ENCODE data around the gene PFDN2. TPM values are rescaled to one million over a fixed set of nuclear protein-coding genes. Genes with fewer than 3 reads are reported as not detected.

PFDN2 gene
- total RNA-seq, 1 experiment from 2014 or later = 129 TPM

GRCh38 chr1:161145832-161146231 is 28.0 kb upstream of the PFDN2 start:
- DNase-seq = no peak
- H3K9me3 Mint-ChIP-seq (ENCODE audit: low read depth, unreplicated experiment) = no peaks in the 10 kb centered on the region
- TF ChIP-seq CTCF (IDR thresholded peaks at IDR 0.05; ENCODE audit: unreplicated experiment) = no peak
- no peaks in the 10 kb centered on the region for H3K36me3 Mint-ChIP-seq (ENCODE audit: insufficient read depth, unreplicated experiment)
- no peak overlapping the region for H3K4me3 Mint-ChIP-seq (ENCODE audit: low read depth, unreplicated experiment)
- no peaks in the 10 kb centered on the region for H3K27me3 Mint-ChIP-seq (ENCODE audit: unreplicated experiment)
- no peaks in the 10 kb centered on the region for H3K4me1 Mint-ChIP-seq (ENCODE audit: low read depth, unreplicated experiment)
- BruUV-seq (replicated peaks) = no TSS peak
- intact Hi-C loops (cut with micrococcal nuclease; ENCODE audit: unreplicated experiment) = no loop called here
- CTCF ChIA-PET = interaction anchor here (0.5 to 0.7 kb wide), 3 partner anchors 13 to 240 kb away, joined by 3 to 5 read pairs (median 5); no protein-coding TSS in a partner anchor
- H3K27ac Mint-ChIP-seq (ENCODE audit: unreplicated experiment) = no peak overlapping the region

DNA sequence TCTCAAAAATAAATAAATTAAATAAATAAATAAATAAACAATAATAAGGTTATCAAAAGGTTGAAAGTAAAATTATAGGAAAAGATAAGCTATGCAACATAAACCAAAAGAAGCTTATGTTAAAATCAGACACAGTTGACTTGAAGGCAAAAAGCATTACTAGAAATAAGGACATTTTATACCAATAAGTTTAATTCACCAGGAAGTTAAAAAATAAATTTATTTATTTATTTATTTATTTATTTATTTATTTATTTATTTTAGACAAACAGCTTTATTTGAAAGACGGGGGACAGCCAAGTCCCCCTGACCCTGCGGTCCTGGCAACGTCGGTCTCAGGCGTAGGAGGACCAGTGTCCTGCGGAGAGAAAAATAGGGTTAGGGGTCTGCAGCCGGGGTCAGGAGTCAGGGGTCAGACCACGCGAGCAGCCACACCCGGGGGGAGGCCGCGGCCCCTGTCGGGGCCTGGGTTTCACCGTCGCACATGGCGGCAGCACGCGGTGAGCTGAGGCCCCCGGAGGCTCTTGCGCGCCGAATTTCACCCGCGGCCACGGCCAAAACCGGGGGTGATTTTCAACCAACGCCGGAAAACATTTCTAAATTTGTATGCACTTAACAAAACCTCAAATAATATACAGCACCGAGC is 23.0 kb upstream of the PFDN2 start:
- DNase-seq = no peak
- CTCF ChIA-PET = interaction anchor here (0.6 to 1.1 kb wide), 3 partner anchors 8 to 67 kb away, joined by 3 to 5 read pairs (median 3); partner anchors contain the start of gene USP21
- intact Hi-C loops (cut with micrococcal nuclease; ENCODE audit: unreplicated experiment) = no loop called here
- Mint-ChIP-seq H3K9me3 (ENCODE audit: low read depth, unreplicated experiment) (no peaks in the 10 kb centered on the region), H3K4me3 (ENCODE audit: low read depth, unreplicated experiment) (no peak overlapping the region), H3K27ac (ENCODE audit: unreplicated experiment) (no peak overlapping the region), H3K4me1 (ENCODE audit: low read depth, unreplicated experiment) (peaks cover 9% of the 10 kb centered on the region), H3K36me3 (ENCODE audit: insufficient read depth, unreplicated experiment) (no peaks in the 10 kb centered on the region), H3K27me3 (ENCODE audit: unreplicated experiment) (no peaks in the 10 kb centered on the region)
- TF ChIP-seq CTCF (IDR thresholded peaks at IDR 0.05; ENCODE audit: unreplicated experiment) = no peak
- BruUV-seq (replicated peaks) = no TSS peak

DNA sequence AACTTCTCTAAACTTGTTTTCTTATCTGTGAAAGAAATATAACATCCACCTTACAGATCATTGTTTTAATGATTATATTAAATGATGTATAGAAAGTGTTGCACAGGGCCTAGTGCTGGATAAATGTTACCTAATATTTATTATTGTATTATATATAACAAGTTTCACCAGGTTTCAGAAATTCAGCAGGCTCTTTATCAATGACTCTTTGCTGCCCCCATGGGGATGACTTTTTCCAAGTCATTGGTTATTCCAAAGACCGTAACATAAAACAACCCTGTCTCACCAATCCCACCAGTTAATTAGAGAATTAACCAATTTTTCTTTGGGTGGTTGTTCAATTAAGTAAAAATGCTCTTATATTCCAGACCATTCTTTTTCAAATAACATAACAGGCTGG is 21.9 kb upstream of the PFDN2 start:
- CTCF ChIA-PET = no interaction called here
- no TSS peak for BruUV-seq (replicated peaks)
- TF ChIP-seq CTCF (IDR thresholded peaks at IDR 0.05; ENCODE audit: unreplicated experiment) = no peak
- Mint-ChIP-seq H3K36me3 (ENCODE audit: insufficient read depth, unreplicated experiment) (no peaks in the 10 kb centered on the region), H3K27me3 (ENCODE audit: unreplicated experiment) (no peaks in the 10 kb centered on the region), H3K9me3 (ENCODE audit: low read depth, unreplicated experiment) (no peaks in the 10 kb centered on the region), H3K4me3 (ENCODE audit: low read depth, unreplicated experiment) (no peak overlapping the region), H3K27ac (ENCODE audit: unreplicated experiment) (no peak overlapping the region), H3K4me1 (ENCODE audit: low read depth, unreplicated experiment) (peaks cover 9% of the 10 kb centered on the region)
- intact Hi-C loops (cut with micrococcal nuclease; ENCODE audit: unreplicated experiment) = loop anchor here (5.0 to 10.0 kb wide), 2 partner anchors 302 to 415 kb away; no protein-coding TSS in a partner anchor
- peak; percentile 74 for DNase-seq

- H3K9me3 Mint-ChIP-seq (ENCODE audit: low read depth, unreplicated experiment) = no peaks in the 10 kb centered on the region
- no peak overlapping the region for H3K4me3 Mint-ChIP-seq (ENCODE audit: low read depth, unreplicated experiment)
- intact Hi-C loops (cut with micrococcal nuclease; ENCODE audit: unreplicated experiment) = loop anchor here (5.0 to 10.0 kb wide), 2 partner anchors 301 to 414 kb away; no protein-coding TSS in a partner anchor
- H3K4me1 Mint-ChIP-seq (ENCODE audit: low read depth, unreplicated experiment) = peaks cover 9% of the 10 kb centered on the region
- H3K27me3 Mint-ChIP-seq (ENCODE audit: unreplicated experiment) = no peaks in the 10 kb centered on the region
- H3K36me3 Mint-ChIP-seq (ENCODE audit: insufficient read depth, unreplicated experiment) = no peaks in the 10 kb centered on the region
- no TSS peak for BruUV-seq (replicated peaks)
- CTCF ChIA-PET = interaction anchor here (0.6 to 1.1 kb wide), 2 partner anchors 9 to 159 kb away, joined by 3 to 4 read pairs; no protein-coding TSS in a partner anchor
- H3K27ac Mint-ChIP-seq (ENCODE audit: unreplicated experiment) = no peak overlapping the region
- no peak for DNase-seq
- no peak for TF ChIP-seq CTCF (IDR thresholded peaks at IDR 0.05; ENCODE audit: unreplicated experiment)
Measured at GRCh38 chr1:161138431-161138830, 20.6 kb upstream of the PFDN2 start.

Measured in Calu3 (cell line).